Measurements from ENCODE around the gene DCTD.

GRCh38 chr4:182960228-182960627 lies 43.0 kb upstream of the DCTD start:
- no peak for TF ChIP-seq CTCF (conservative IDR thresholded peaks at IDR 0.05; ENCODE audit: low read depth in 2 of 2)
- no peak for TF ChIP-seq ETS1 (IDR thresholded peaks at IDR 0.05)
- no peak for TF ChIP-seq EZH2 (IDR thresholded peaks at IDR 0.05; ENCODE audit: low read depth, unreplicated experiment)
- TF ChIP-seq POLR2AphosphoS5 (IDR thresholded peaks at IDR 0.05; ENCODE audit: low read depth) = no peak
- no peak for TF ChIP-seq REST (IDR thresholded peaks at IDR 0.05; ENCODE audit: unreplicated experiment)
- TF ChIP-seq CREB1 (CRISPR knock-in tag; IDR thresholded peaks at IDR 0.05; ENCODE audit: low read depth) = no peak
- no peak for TF ChIP-seq JUNB (IDR thresholded peaks at IDR 0.05; ENCODE audit: unreplicated experiment)
- no peak for TF ChIP-seq EZH2phosphoT487 (IDR thresholded peaks at IDR 0.05; ENCODE audit: unreplicated experiment)
- no peak for TF ChIP-seq NANOG (IDR thresholded peaks at IDR 0.05; ENCODE audit: borderline replicate concordance)
- no peak for TF ChIP-seq ZNF114 (CRISPR knock-in tag; IDR thresholded peaks at IDR 0.05)
- TF ChIP-seq ZNF462 (CRISPR knock-in tag; IDR thresholded peaks at IDR 0.05) = no peak
- TF ChIP-seq ZNF331 (CRISPR knock-in tag; IDR thresholded peaks at IDR 0.05; ENCODE audit: low read depth) = no peak
- TF ChIP-seq STAT1 (IDR thresholded peaks at IDR 0.05; ENCODE audit: unreplicated experiment) = no peak
